Stimulated activated CD4-positive, alpha-beta T cell treated with anti-CD3 and anti-CD28 coated beads, Interleukin-15, amount 100 ng/mL, for 24 hours (primary cell): ENCODE measurements around the gene PFN4.
A peak's percentile ranks its signal among the peaks of the same experiment; 100 is the strongest.
"Not testable (repeated sequence)": the region's sequence is repeated elsewhere in the genome, so short reads cannot be mapped to it uniquely, and the experiment has no call there.

ENCODE experiments used
- DNase-seq: peaks from one replicate; pipeline ENCODE4 v3.0.0-alpha.2; 2020

PFN4 gene

GRCh38 chr2:24123195-24123921 lies at the start of gene PFN4, which contains the start of gene FAM228B:
TSS of gene PFN4 (minus strand) at chr2:24123334. CDS start at chr2:24122535, 799 bp downstream.
TSS of gene FAM228B (plus strand) at chr2:24123469. CDS start at chr2:24124362, 893 bp downstream.
- peak; percentile 84 for DNase-seq

- DNase-seq = no peak
Observed at GRCh38 chr2:24169023-24169422, 45.9 kb upstream of the PFN4 start.

- DNase-seq = peak; percentile 54
Observed at GRCh38 chr2:24164416-24164973, 41.4 kb upstream of the PFN4 start.

- DNase-seq = no peak
Observed at GRCh38 chr2:24163601-24164000, 40.5 kb upstream of the PFN4 start.

GRCh38 chr2:24163186-24163585 lies 40.1 kb upstream of the PFN4 start:
- DNase-seq = no peak

- no peak for DNase-seq
Observed at GRCh38 chr2:24162494-24162893, 39.4 kb upstream of the PFN4 start.

GRCh38 chr2:24160761-24161160 lies 37.6 kb upstream of the PFN4 start:
- DNase-seq = no peak

GRCh38 chr2:24159708-24160107 lies 36.6 kb upstream of the PFN4 start:
- no peak for DNase-seq

GRCh38 chr2:24158131-24158530 lies 35.0 kb upstream of the PFN4 start:
- no peak for DNase-seq

- no peak for DNase-seq
Observed at GRCh38 chr2:24153478-24153877, 30.3 kb upstream of the PFN4 start.

GRCh38 chr2:24152413-24153197 lies 29.5 kb upstream of the PFN4 start:
- DNase-seq = no peak

- DNase-seq = no peak
Observed at GRCh38 chr2:24147364-24147763, 24.2 kb upstream of the PFN4 start.

GRCh38 chr2:24140305-24140704 lies 17.2 kb upstream of the PFN4 start:
- not testable (repeated sequence) for DNase-seq

GRCh38 chr2:24132543-24132942 lies 9.4 kb upstream of the PFN4 start:
- DNase-seq = no peak

GRCh38 chr2:24125956-24126355 lies 2.8 kb upstream of the PFN4 start:
- DNase-seq = no peak

- DNase-seq = no peak
Observed at GRCh38 chr2:24123922-24124580, 917 bp upstream of the PFN4 start.

GRCh38 chr2:24122366-24123194 lies 554 bp downstream of the PFN4 start:
- DNase-seq = no peak

- DNase-seq = no peak
Observed at GRCh38 chr2:24121469-24121868, 1.7 kb downstream of the PFN4 start.

- no peak for DNase-seq
Observed at GRCh38 chr2:24121066-24121465, 2.1 kb downstream of the PFN4 start.

- DNase-seq = no peak
Observed at GRCh38 chr2:24117902-24118301, 5.2 kb downstream of the PFN4 start.

- DNase-seq = no peak
Observed at GRCh38 chr2:24115057-24115456, 8.1 kb downstream of the PFN4 start.

- no peak for DNase-seq
Observed at GRCh38 chr2:24111407-24111901, 11.7 kb downstream of the PFN4 start.
